HG02588 (cell line): ENCODE measurements around the gene KIR2DL1.
"Not testable (repeated sequence)": the region's sequence is repeated elsewhere in the genome, so short reads cannot be mapped to it uniquely, and the experiment has no call there.

Source experiments
- ATAC-seq: cut with Tn5 transposase; IDR thresholded peaks from one replicate; pipeline ENCODE4 v1.9.1; 2021; ENCODE audit warnings: mild to moderate bottlenecking, moderate library complexity; ENCODE audit not compliant: unreplicated experiment

Gene KIR2DL1

DNA sequence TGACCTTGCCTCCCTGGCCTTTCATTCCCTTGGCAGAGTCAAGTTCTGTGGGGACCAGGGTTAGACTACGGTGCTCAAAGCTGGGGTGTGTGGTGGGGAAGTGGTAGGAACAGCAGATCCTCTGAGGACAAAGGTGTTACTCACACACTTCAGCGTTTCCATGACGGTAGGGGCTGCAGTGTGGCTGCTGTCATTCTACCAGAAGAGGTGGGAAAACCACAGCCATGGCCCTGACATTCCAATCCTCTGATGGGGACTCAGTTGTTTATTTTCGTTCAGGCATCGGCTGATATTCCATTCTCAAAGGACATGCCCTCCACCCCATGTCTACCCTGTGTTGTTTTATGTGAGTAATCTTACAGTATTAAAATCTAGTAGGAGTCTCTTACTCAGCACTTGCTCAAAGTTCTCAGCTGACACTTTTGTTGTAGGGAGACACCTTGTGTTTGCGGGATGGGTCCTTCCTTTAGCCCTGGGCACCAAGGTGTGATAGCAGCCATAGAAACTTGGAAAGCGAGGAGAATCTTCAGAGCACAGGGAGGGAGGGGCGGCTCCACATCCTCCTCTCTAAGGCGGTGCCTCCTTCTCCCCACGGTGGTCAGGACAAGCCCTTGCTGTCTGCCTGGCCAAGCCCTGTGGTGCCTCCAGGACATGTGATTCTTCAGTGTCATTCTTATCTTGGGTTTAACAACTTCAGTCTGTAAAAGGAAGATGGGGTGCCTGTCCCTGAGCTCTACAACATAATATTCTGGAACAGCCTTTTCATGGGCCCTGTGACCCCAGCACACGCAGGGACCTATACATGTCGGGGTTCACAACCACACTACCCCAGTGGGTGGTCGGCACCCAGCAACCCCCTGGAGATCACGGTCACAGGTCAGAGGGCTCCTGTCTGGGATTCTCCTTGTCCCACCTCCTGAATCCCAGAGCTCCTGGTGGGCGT lies 1.7 kb downstream of the KIR2DL1 start:
- not testable (repeated sequence) for ATAC-seq

DNA sequence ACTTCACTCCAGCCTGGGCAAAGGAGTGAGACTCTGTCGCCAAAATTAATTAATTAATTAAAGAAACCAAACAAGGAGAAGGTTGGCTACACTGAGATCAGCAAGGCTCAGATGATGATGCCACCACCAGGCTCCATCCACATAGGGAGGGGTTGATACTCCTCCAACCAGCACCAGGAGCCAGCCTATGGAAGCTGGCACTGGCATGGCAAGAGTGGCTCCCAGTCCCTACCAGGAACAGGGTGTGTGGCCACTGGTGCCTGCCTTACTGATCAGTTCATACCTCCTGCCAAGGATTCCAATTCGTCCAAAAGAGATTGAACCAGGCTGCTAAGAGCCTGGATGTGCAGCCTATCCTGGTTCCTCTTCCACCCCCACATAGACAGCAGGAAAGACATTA lies 3.1 kb downstream of the KIR2DL1 start:
- not testable (repeated sequence) for ATAC-seq

- not testable (repeated sequence) for ATAC-seq
Measured at GRCh38 chr19:54775095-54775815, 5.7 kb downstream of the KIR2DL1 start.

DNA sequence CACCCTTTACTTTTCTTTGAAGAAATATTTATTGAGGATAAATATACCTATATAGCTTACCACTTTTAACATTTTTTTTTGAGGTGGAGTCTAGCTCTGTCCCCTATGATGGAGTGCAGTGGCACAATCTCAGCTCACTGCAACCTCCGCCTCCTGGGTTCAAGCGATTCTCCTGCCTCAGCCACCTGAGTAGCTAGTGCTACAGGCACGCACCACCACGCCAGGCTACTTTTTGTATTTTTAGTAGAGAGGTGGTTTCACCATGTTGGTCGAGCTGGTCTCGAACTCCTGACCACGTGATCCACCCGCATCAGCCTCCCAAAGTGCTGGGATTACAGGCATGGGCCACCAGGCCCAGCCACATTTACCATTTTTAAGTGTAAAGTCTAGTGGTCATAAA lies 6.2 kb downstream of the KIR2DL1 start:
- ATAC-seq = not testable (repeated sequence)

DNA sequence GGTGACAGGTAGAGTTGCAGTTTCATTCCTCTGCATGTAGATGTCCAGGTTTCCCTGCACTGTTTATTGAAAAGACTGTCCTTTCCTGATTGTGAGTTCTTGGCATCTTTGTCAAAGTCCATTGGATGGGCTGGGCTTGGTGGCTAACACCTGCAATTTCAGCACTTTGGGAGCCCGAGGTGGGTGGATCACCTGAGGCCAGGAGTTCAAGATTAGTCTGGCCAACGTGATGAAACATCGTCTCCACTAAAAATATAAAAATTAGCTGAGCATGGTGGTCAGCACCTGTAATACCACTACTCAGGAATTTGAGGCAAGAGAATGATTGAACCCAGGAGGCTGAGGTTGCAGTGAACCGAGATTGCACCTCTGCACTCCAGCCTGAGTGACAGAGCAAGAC lies 8.3 kb downstream of the KIR2DL1 start:
- ATAC-seq = not testable (repeated sequence)

DNA sequence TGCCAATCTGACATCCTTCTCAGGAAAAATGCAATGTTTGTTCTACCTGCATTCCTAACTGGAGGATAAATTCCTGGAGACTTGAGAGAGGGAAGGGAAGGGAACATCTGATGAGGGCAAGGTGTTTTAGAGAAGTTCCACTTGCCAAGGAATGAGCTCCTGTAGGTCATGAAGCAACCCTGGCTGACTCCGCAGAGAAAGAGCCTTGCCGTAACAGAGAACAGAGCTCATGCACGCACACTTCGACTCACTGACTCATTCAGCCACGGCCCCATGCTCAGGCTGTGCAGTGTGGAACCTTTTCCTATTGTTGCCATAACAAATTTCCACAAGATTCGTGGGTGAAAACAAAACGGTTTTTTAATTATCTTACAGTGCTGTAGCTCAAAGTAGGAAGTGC lies 9.3 kb downstream of the KIR2DL1 start:
- not testable (repeated sequence) for ATAC-seq

DNA sequence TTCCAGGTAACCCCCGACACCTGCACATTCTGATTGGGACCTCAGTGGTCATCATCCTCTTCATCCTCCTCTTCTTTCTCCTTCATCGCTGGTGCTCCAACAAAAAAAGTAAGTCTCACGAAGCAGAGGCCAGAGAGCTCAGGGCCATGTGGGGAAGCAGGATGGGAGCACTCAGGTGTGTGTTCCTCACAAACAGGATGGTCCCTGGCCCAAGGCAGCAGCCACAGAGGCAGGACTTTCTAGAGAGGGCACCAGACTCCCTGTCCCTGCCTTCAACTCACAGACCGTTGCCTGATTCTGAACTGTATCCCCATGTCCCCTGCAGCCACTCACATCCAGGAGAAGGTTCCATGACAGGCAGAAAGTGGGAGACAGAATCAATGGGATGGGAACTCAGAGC lies 13.3 kb downstream of the KIR2DL1 start:
- ATAC-seq = not testable (repeated sequence)

GRCh38 chr19:54786091-54786723 lies 16.6 kb downstream of the KIR2DL1 start:
- not testable (repeated sequence) for ATAC-seq

DNA sequence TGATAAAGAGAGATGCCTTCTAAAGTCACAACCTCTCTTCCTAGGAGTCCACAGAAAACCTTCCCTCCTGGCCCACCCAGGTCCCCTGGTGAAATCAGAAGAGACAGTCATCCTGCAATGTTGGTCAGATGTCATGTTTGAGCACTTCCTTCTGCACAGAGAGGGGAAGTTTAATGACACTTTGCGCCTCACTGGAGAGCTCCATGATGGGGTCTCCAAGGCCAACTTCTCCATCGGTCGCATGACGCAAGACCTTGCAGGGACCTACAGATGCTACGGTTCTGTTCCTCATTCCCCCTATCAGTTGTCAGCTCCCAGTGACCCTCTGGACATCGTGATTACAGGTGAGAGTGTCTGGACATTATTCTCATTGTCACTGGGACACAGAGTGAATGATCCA lies 18.6 kb downstream of the KIR2DL1 start:
- ATAC-seq = not testable (repeated sequence)

DNA sequence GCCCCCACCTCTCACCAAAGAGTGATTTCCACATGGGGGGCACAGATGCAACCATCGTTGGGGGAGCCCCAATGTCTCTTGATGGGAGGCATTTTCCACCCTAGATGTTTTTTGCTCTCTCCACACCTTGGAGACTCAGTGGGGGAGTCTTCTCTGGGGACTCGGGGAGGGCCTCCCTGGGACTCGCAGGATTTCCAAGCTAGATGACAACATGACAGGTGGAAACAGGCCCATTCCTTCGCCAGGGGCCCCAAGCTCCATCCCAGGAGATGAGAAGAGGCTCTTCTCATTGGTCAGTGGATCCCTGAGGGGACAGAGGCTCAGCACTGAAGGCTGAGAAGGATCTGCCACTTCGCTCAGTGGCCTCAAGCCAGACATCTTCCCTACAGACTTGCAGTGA lies 21.1 kb downstream of the KIR2DL1 start:
- no peak for ATAC-seq

DNA sequence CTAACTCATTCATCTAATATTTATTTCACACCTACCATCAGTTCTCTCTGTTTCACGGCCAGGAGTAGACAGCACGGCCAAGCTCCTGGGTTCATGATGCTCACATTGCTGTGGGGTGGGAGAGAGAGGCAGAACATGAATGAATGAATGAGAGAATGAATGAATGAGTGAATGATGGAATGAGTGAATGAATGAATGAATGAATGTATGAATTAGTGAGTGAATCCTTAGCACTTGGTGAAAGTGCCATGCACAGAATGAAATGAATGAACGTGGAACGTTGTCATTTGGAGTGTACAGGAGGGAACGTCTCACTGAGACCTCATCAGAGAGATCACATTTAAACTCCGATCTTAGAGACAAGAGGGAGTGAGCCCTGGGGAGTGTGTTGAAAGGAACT lies 21.9 kb downstream of the KIR2DL1 start:
- no peak for ATAC-seq

DNA sequence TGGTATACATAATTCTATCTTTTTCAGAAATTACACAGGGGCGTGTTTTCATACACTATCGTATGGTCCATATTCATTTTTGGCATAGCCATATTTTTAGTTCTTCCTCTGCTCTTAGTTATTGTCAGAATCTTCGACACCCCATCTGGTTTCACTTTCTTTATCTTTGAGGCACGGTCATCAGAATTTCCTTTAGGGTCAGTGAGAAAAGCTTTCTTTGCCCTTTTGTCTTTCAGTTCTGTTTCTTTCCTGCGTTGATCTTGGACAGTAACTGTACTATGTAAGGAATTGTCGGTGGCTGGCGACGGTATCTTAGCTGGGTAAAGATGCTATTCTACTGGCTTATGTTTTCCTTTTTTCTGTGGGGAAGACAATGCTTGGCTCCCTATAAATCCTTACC lies 23.2 kb downstream of the KIR2DL1 start:
- ATAC-seq = no peak

- ATAC-seq = no peak
Measured at GRCh38 chr19:54795758-54796157, 26.2 kb downstream of the KIR2DL1 start.

GRCh38 chr19:54803410-54803809 lies 33.8 kb downstream of the KIR2DL1 start, which contains the start of gene KIR2DL4:
TSS of gene KIR2DL4 (plus strand) at chr19:54803610. CDS start at chr19:54803652, 42 bp downstream.
- no peak for ATAC-seq

DNA sequence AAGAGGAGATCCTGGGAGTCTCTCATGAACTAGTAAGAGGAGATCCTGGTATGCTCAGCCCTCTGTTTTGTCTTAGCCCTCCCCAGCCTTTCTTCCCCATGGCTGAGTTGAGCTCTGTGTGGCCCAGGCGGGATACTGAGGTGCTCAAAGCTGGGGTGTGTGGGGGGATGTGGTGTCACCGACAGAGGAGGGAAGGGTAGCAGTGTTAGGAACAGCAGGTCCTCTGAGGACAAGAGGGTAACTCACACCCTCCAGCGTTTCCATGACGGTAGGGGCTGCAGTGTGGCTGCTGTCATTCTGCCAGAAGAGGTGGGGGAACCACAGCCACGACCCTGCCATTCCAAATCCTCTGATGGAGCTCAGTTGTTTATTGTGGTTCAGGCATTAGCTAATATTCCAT lies 34.5 kb downstream of the KIR2DL1 start:
- ATAC-seq = no peak

DNA sequence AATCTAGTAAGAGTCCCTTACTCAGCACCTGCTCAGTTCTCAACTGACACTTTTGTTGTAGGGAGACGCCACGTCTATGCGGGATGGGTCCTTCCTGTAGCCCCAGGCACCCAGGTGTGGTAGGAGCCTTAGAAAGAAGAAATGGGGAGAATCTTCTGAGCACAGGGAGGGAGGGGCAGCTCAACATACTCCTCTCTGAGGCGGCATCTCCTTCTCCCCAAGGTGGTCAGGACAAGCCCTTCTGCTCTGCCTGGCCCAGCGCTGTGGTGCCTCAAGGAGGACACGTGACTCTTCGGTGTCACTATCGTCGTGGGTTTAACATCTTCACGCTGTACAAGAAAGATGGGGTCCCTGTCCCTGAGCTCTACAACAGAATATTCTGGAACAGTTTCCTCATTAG lies 35.0 kb downstream of the KIR2DL1 start:
- no peak for ATAC-seq

- ATAC-seq = no peak
Measured at GRCh38 chr19:54805665-54806515, 36.3 kb downstream of the KIR2DL1 start.

GRCh38 chr19:54806516-54806838 lies 36.9 kb downstream of the KIR2DL1 start:
- ATAC-seq = no peak

DNA sequence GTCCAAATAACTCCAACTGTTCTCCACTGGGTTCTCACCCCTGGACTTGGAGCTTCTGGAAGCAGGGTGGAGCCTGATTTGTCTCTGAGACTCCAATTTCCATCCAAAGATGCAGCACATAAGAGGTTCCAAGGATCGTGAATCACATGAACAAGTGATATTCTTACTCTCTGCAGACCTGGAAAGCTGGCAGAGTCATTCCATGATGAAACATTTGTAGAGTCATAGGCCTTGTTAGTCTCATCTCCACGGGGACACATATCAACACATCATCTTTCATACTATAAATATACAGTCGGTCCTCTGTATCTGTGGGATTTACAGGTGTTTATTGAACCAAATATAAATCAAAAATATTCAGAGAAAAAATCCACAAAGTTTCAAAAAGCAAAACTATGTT lies 45.0 kb downstream of the KIR2DL1 start:
- not testable (repeated sequence) for ATAC-seq

DNA sequence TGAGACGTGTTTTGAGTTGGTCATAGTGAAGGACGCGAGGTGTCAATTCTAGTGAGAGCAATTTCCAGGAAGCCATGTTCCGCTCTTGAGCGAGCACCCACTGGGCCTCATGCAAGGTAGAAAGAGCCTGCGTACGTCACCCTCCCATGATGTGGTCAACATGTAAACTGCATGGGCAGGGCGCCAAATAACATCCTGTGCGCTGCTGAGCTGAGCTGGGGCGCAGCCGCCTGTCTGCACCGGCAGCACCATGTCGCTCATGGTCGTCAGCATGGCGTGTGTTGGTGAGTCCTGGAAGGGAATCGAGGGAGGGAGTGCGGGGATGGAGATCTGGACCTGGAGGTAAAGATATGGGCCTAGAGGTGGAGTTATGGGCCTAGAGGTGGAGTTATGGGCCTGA lies 46.7 kb downstream of the KIR2DL1 start, which contains the start of gene KIR3DL1:
TSS of gene KIR3DL1 (plus strand) at position 218 of the 400 bp plus-strand sequence.
- not testable (repeated sequence) for ATAC-seq
